NCI-H1930 (cell line): ENCODE results near the gene PGLYRP2.

Source experiments
- DNase-seq, 2 experiments: peaks; one replicate each; lab custom pipeline; 2025; lab: John Stamatoyannopoulos, UW

Gene PGLYRP2

GRCh38 chr19:15424692-15425272, 54.5 kb downstream of the PGLYRP2 start:
- no peak for DNase-seq

- no peak for DNase-seq
These were observed 55.2 kb downstream of the PGLYRP2 start for GRCh38 chr19:15424121-15424520.

- no peak for DNase-seq
These were observed 56.2 kb downstream of the PGLYRP2 start for GRCh38 chr19:15423130-15423529.

- no peak for DNase-seq
These were observed 56.8 kb downstream of the PGLYRP2 start for GRCh38 chr19:15422296-15423075.

GRCh38 chr19:15421721-15422260, 57.5 kb downstream of the PGLYRP2 start:
- DNase-seq: no peak

GRCh38 chr19:15421136-15421695, 58.1 kb downstream of the PGLYRP2 start:
- no peak for DNase-seq

GRCh38 chr19:15419413-15420025, 59.8 kb downstream of the PGLYRP2 start:
- no peak for DNase-seq
